GM18861 (cell line): ENCODE data around the gene ABCC3.

Experiments
- ATAC-seq: cut with Tn5 transposase; IDR thresholded peaks from one replicate; pipeline ENCODE4 v1.9.1; 2021; ENCODE audit not compliant: unreplicated experiment

The ABCC3 gene

GRCh38 chr17:50682441-50682840, 47.8 kb downstream of the ABCC3 start:
- no peak for ATAC-seq

GRCh38 chr17:50682938-50683337, 48.3 kb downstream of the ABCC3 start:
- no peak for ATAC-seq

GRCh38 chr17:50683434-50684287, 49.0 kb downstream of the ABCC3 start:
- no peak for ATAC-seq

GRCh38 chr17:50684288-50684611, 49.6 kb downstream of the ABCC3 start:
- no peak for ATAC-seq

- ATAC-seq = no peak
Observed at GRCh38 chr17:50684612-50685333, 50.1 kb downstream of the ABCC3 start.

GRCh38 chr17:50685334-50685665, 50.6 kb downstream of the ABCC3 start:
- no peak for ATAC-seq

- ATAC-seq = no peak
Observed at GRCh38 chr17:50685691-50686493, 51.2 kb downstream of the ABCC3 start.

- no peak for ATAC-seq
Observed at GRCh38 chr17:50686494-50687199, 52.0 kb downstream of the ABCC3 start.

GRCh38 chr17:50687200-50688066, 52.8 kb downstream of the ABCC3 start:
- ATAC-seq = no peak

GRCh38 chr17:50688245-50688644, 53.6 kb downstream of the ABCC3 start:
- ATAC-seq = no peak

GRCh38 chr17:50689251-50689650, 54.6 kb downstream of the ABCC3 start:
- ATAC-seq = no peak

- no peak for ATAC-seq
Observed at GRCh38 chr17:50689956-50690886, 55.5 kb downstream of the ABCC3 start.

- ATAC-seq = no peak
Observed at GRCh38 chr17:50690887-50691549, 56.3 kb downstream of the ABCC3 start.

- no peak for ATAC-seq
Observed at GRCh38 chr17:50691550-50692447, 57.1 kb downstream of the ABCC3 start.

- ATAC-seq = no peak
Observed at GRCh38 chr17:50692448-50693035, 57.9 kb downstream of the ABCC3 start.

- ATAC-seq = no peak
Observed at GRCh38 chr17:50693036-50693682, 58.5 kb downstream of the ABCC3 start.
